ENCODE data around the gene XCL2. TPM values are rescaled to one million over a fixed set of nuclear protein-coding genes. Genes with fewer than 3 reads are reported as not detected.
A peak's percentile ranks its signal among the peaks of the same experiment; 100 is the strongest.
"Not testable (repeated sequence)": the region's sequence is repeated elsewhere in the genome, so short reads cannot be mapped to it uniquely, and the experiment has no call there.

XCL2 gene
- polyA plus RNA-seq, 3 donors from 2014 or later, result 537 to 1,283 (median 719) TPM

- H3K27me3 Mint-ChIP-seq (ENCODE audit: low read depth in 3 of 3); H3K9me3 Mint-ChIP-seq: not testable (repeated sequence)
- H3K27ac Mint-ChIP-seq, result peak within 1 kb of the TSS; percentile 76 to 94 (median 84)
- H3K36me3 Mint-ChIP-seq, result peaks cover 0 to 16% (median 11%) of the 10 kb centered on the region in 3 donors
- peak; percentile 57 to 70 (median 68) for DNase-seq
- H3K4me3 Mint-ChIP-seq, result peak within 1 kb of the TSS; percentile 79 to 90 (median 83)
- H3K4me1 Mint-ChIP-seq, result peaks cover 43 to 75% of the 10 kb centered on the region in 2 donors
Measured at GRCh38 chr1:168576245-168576688, 32.5 kb upstream of the XCL2 start, which contains the start of gene XCL1. TSS of gene XCL1 (plus strand) at chr1:168576605. CDS start at chr1:168576638, 33 bp downstream.

DNA sequence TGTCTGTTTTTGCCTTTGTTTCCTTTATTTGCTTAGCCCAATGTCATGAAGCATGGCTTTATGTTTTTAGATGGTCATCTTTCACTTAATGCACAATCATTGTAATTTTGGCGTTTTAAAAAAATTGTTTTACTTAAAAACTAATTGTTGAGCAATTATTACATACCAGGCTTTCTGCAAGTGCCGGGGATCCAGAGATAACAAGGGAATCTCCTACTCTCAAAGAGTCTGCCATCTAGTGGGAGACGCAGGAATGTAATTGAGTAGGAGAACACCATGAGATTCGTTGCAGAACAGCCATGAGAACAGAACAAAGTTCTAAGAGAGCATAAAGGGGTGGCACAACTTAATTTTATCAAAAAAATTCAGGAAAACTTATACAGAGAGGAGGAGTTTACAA, 30.4 kb upstream of the XCL2 start:
- not testable (repeated sequence) for H3K9me3 Mint-ChIP-seq; H3K4me3 Mint-ChIP-seq; H3K27me3 Mint-ChIP-seq (ENCODE audit: low read depth in 3 of 3)
- H3K36me3 Mint-ChIP-seq, result peaks cover 0 to 12% (median 11%) of the 10 kb centered on the region in 3 donors
- H3K4me1 Mint-ChIP-seq, result peaks cover 37 to 56% of the 10 kb centered on the region in 2 donors
- DNase-seq, result peak; percentile 16 to 31 (median 25)
- H3K27ac Mint-ChIP-seq, result peak overlapping the region in 1 of 6 donors; percentile 34

DNA sequence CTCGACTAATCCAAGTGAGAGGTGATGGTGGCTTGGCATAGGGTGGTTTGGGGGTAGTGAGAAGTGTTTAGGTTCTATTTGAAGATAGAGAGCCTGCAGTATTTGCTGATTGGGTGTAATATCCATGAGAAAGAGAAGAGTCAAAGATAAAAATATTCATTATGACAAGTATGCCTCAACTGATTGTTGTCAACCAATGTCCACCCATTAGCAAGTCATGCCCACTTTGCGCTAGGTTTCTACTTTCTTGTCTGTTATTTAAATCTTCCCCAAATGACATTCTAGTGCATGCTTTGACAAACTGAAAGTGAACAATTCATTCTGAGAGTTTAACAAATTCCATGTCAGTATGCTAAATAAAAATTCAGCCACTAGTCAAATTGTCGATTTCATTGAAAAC, 28.8 kb upstream of the XCL2 start:
- no peak overlapping the region for H3K4me3 Mint-ChIP-seq
- DNase-seq, result no peak
- peaks cover 26 to 40% of the 10 kb centered on the region in 2 donors for H3K4me1 Mint-ChIP-seq
- no peak overlapping the region for H3K27ac Mint-ChIP-seq
- peaks cover 0 to 8% (median 3%) of the 10 kb centered on the region in 3 donors for H3K36me3 Mint-ChIP-seq
- no peaks in the 10 kb centered on the region for H3K9me3 Mint-ChIP-seq
- peaks cover 3 to 9% (median 4%) of the 10 kb centered on the region in 3 donors for H3K27me3 Mint-ChIP-seq (ENCODE audit: low read depth in 3 of 3)

- Mint-ChIP-seq H3K36me3 (peaks cover 0 to 8% (median 0%) of the 10 kb centered on the region in 3 donors), H3K27ac (no peak overlapping the region), H3K27me3 (ENCODE audit: low read depth in 3 of 3) (peaks cover 1 to 4% (median 2%) of the 10 kb centered on the region in 3 donors), H3K9me3 (no peaks in the 10 kb centered on the region), H3K4me1 (peaks cover 19 to 36% of the 10 kb centered on the region in 2 donors), H3K4me3 (no peak overlapping the region)
- DNase-seq, result no peak
Measured at GRCh38 chr1:168570652-168571051, 26.9 kb upstream of the XCL2 start.

GRCh38 chr1:168568346-168568745, 24.5 kb upstream of the XCL2 start:
- H3K9me3 Mint-ChIP-seq, result no peaks in the 10 kb centered on the region
- no peak for DNase-seq
- H3K4me3 Mint-ChIP-seq, result no peak overlapping the region
- H3K36me3 Mint-ChIP-seq, result peaks cover 0 to 4% (median 0%) of the 10 kb centered on the region in 3 donors
- no peak overlapping the region for H3K27ac Mint-ChIP-seq
- H3K4me1 Mint-ChIP-seq, result peaks cover 3 to 18% of the 10 kb centered on the region in 2 donors
- H3K27me3 Mint-ChIP-seq (ENCODE audit: low read depth in 3 of 3), result peaks cover 2 to 4% (median 3%) of the 10 kb centered on the region in 3 donors

DNA sequence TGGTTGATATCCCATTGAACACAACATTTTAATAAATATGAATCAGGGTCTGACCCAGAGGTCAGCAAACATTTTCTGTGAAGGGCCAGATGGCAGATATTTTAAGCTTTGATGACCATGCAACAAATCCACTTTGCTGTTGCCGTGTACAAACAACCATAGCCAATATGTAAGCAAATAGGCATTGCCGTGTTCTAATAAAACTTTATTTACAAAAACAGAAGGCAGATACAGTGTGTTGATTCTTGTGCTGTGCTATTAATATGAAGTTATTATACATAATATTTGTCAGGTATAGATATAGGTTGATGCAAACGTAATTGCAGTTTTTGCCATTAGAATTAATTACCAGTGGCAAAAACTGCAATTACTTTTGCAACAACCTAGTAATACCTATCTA, 23.8 kb upstream of the XCL2 start:
- no peak for DNase-seq
- Mint-ChIP-seq H3K4me3 (no peak overlapping the region), H3K9me3 (no peaks in the 10 kb centered on the region), H3K36me3 (peaks cover 0 to 8% (median 0%) of the 10 kb centered on the region in 3 donors), H3K27ac (no peak overlapping the region), H3K27me3 (ENCODE audit: low read depth in 3 of 3) (peaks cover 2 to 4% (median 3%) of the 10 kb centered on the region in 3 donors), H3K4me1 (peaks cover 3 to 16% of the 10 kb centered on the region in 2 donors)

- H3K27ac Mint-ChIP-seq, result no peak overlapping the region
- H3K9me3 Mint-ChIP-seq, result no peaks in the 10 kb centered on the region
- peaks cover 0 to 4% (median 0%) of the 10 kb centered on the region in 3 donors for H3K36me3 Mint-ChIP-seq
- peaks cover 3 to 11% of the 10 kb centered on the region in 2 donors for H3K4me1 Mint-ChIP-seq
- H3K4me3 Mint-ChIP-seq, result no peak overlapping the region
- peaks cover 2 to 4% (median 3%) of the 10 kb centered on the region in 3 donors for H3K27me3 Mint-ChIP-seq (ENCODE audit: low read depth in 3 of 3)
- DNase-seq, result no peak
Measured at GRCh38 chr1:168567007-168567406, 23.2 kb upstream of the XCL2 start.

DNA sequence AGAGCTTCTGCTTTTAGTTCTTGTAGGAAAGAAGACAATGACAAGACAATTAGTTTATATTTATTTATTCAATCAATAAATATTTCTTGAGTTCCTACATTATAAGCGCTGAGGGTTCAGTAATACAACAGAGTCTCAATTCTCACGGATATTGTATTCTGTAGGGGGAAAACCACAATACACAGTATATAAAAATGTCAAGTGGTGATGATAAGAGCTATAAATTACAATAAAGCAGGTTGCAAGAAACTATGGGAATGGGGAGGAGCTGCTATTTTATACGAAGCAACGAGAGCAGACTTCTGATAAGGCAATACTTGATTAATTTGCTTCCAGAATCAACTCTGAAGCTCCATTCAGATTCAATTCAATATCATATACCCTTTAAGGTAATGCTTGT, 22.0 kb upstream of the XCL2 start:
- H3K27me3 Mint-ChIP-seq (ENCODE audit: low read depth in 3 of 3), result peaks cover 0 to 4% (median 3%) of the 10 kb centered on the region in 3 donors
- no peak overlapping the region for H3K27ac Mint-ChIP-seq
- H3K36me3 Mint-ChIP-seq, result peaks cover 0 to 4% (median 0%) of the 10 kb centered on the region in 3 donors
- DNase-seq, result no peak
- H3K9me3 Mint-ChIP-seq, result no peaks in the 10 kb centered on the region
- no peak overlapping the region for H3K4me3 Mint-ChIP-seq
- peaks cover 3 to 11% of the 10 kb centered on the region in 2 donors for H3K4me1 Mint-ChIP-seq

DNA sequence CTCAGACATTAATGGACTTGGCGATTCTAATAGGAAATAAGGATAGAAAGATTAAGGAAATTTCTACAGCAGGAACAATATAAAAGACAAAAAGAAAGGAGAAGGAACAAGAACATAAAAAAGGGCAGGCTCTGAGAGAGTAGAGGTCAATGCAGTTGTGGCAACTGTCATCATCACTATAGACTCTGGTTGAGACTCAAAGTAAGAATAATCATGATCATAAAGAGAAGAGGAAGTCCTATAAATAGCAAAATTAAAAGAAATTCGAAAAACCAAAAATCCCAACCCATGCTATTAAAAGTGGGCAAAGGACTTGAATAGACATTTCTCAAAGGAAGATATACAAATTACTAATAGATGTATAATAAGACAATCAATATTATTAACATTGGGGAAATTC, 18.2 kb upstream of the XCL2 start:
- Mint-ChIP-seq H3K9me3 (no peaks in the 10 kb centered on the region), H3K27me3 (ENCODE audit: low read depth in 3 of 3) (peaks cover 1 to 10% (median 4%) of the 10 kb centered on the region in 3 donors), H3K4me3 (no peak overlapping the region), H3K36me3 (peaks cover 0 to 4% (median 0%) of the 10 kb centered on the region in 3 donors), H3K4me1 (peaks cover 10 to 18% of the 10 kb centered on the region in 2 donors), H3K27ac (no peak overlapping the region)
- DNase-seq, result no peak

GRCh38 chr1:168560370-168560769, 16.6 kb upstream of the XCL2 start:
- DNase-seq, result no peak
- Mint-ChIP-seq H3K27me3 (ENCODE audit: low read depth in 3 of 3) (peaks cover 1 to 10% (median 4%) of the 10 kb centered on the region in 3 donors), H3K4me1 (peaks cover 24 to 30% of the 10 kb centered on the region in 2 donors), H3K4me3 (no peak overlapping the region), H3K9me3 (no peaks in the 10 kb centered on the region), H3K27ac (no peak overlapping the region), H3K36me3 (peaks cover 0 to 4% (median 0%) of the 10 kb centered on the region in 3 donors)

DNA sequence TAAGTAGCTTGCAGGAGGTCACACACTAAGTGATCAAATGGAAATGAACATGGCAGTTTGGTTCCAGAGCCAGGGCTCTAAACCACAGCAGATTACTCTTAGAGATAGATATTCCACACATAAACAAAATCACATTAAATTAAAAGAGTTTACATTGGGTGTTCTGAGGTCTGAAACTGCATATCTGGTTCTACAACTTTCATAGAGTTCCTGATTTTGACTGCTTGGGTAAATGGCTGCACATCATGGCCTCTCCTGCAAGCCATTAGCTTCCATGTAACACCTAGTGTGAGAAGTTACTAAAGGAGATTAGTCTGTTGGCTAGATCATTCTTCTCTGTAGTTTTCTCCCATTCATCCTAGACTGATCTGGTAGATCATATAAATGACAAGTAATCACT, 12.8 kb upstream of the XCL2 start:
- H3K4me3 Mint-ChIP-seq, result peak overlapping the region in 2 of 5 donors; percentile 4 to 24
- peak overlapping the region in 1 of 6 donors; percentile 23 for H3K27ac Mint-ChIP-seq
- DNase-seq, result no peak
- no peaks in the 10 kb centered on the region for H3K36me3 Mint-ChIP-seq
- peaks cover 48 to 67% of the 10 kb centered on the region in 2 donors for H3K4me1 Mint-ChIP-seq
- no peaks in the 10 kb centered on the region for H3K9me3 Mint-ChIP-seq
- H3K27me3 Mint-ChIP-seq (ENCODE audit: low read depth in 3 of 3), result peaks cover 0 to 10% (median 6%) of the 10 kb centered on the region in 3 donors

DNA sequence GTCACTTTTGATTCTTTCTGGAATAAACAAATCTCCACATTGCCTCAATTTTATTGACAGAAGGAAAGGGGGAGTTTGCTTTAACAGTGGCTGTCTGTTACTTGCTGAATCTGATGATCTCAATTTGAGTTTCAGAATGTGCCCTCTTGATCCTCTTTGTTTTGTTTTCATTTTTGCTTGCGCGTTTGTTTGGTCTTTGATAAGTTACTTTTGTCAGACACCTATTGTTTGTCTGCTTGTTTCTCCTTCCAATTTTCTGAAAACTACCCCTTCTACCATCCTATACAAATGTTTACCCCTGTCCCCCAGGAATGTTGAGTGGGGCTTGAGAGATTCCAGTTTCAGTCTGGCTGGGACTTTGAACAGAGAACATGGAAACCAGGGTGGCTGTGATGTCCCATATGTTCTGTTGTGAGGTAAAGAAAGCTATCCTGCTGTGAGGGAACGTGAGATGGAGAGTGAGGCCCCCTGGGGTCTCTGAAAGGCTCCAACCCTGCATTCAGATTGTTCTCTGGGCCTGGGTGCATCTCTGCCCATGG, 11.8 kb upstream of the XCL2 start:
- H3K9me3 Mint-ChIP-seq, result no peaks in the 10 kb centered on the region
- peaks cover 0 to 12% (median 6%) of the 10 kb centered on the region in 3 donors for H3K27me3 Mint-ChIP-seq (ENCODE audit: low read depth in 3 of 3)
- peak overlapping the region; percentile 48 to 69 (median 64) for H3K4me3 Mint-ChIP-seq
- DNase-seq, result no peak
- H3K36me3 Mint-ChIP-seq, result no peaks in the 10 kb centered on the region
- peaks cover 51 to 74% of the 10 kb centered on the region in 2 donors for H3K4me1 Mint-ChIP-seq
- H3K27ac Mint-ChIP-seq, result peak overlapping the region; percentile 26 to 82 (median 64)

DNA sequence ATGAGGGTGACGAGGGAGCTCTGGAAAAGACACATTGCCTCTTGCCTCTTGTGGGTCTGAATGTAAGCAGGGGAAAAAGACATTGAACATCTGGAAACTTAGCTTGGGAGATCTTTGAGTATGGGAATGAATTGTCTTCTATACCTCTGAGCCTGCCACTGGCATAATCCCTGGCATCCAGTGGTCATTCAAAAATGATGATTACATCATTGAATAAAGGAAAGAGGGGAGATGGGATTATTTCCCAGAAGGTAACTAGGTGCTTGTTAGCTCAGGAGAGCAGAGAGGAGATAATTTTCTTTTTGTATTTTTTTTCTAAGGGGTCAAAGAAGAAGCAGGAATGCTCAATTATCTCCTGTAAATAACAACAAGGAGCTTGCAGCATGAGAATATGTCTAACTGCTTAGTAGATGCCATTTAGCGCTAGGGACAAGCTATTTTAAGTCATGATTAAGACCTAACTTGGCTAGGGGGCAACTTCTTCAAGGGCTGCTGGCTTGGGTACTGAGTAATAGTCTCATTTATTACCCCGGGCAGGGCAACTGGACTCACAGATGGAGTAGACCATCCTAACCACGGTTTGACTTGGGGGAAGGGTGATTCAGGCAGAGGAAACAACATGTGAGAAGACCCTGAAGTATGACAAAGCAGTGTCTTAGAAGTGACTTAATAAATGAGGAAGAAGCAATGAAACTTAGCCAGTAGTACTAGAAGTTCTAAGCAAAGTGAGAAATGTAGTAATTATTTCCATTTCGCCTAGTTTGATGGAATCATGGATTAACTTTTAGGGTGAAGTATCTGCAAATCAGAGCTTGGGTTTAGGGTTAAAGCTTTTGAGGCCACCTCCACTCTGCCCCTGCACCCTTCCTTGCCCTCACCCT, 11.0 kb upstream of the XCL2 start:
- H3K27ac Mint-ChIP-seq, result peak overlapping the region; percentile 26 to 85 (median 72)
- no peak for DNase-seq
- H3K36me3 Mint-ChIP-seq, result no peaks in the 10 kb centered on the region
- H3K4me1 Mint-ChIP-seq, result peaks cover 51 to 78% of the 10 kb centered on the region in 2 donors
- H3K4me3 Mint-ChIP-seq, result peak overlapping the region; percentile 59 to 69 (median 67)
- H3K27me3 Mint-ChIP-seq (ENCODE audit: low read depth in 3 of 3), result peaks cover 0 to 10% (median 6%) of the 10 kb centered on the region in 3 donors
- H3K9me3 Mint-ChIP-seq, result no peaks in the 10 kb centered on the region
